Stimulated activated CD4-positive, alpha-beta T cell treated with anti-CD3 and anti-CD28 coated beads, Interleukin-15, amount 100 ng/mL, for 24 hours (primary cell): ENCODE data around the gene NXPE3.
"Not testable (repeated sequence)": the region's sequence is repeated elsewhere in the genome, so short reads cannot be mapped to it uniquely, and the experiment has no call there.

ENCODE experiments used
- DNase-seq: peaks from one replicate; pipeline ENCODE4 v3.0.0-alpha.2; 2020

Gene NXPE3

GRCh38 chr3:101853982-101854381 is 75.0 kb downstream of the NXPE3 start:
- DNase-seq: no peak

DNA sequence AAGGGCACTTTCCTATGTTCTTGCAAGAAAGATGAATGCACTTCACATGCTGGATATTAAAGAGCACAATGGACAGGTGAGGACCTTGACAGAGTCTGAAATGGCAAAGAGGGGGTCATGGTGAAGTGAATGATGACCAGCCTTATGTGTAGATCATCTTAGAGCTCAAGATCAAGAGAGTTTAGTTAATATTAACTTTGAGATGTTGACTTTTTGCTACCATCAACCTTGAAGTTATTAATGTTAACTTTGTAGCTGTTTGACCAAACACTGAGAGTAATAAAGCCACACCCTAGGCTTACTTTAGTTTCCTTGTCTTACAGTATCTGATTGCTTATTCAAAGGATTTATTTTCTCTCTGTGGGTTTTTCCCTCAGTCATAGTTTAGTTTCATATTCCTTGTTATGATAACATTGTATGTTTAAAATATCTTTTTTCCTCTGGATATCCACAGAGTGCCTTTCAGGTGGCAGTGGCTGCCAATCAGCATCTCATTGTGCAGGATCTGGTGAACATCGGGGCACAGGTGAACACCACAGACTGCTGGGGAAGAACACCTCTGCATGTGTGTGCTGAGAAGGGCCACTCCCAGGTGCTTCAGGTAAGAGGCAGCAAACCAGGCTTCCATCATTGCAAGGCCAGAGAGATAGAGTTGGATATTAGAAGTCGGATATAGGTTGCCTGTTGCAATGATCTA is 75.7 kb downstream of the NXPE3 start:
- DNase-seq: no peak

DNA sequence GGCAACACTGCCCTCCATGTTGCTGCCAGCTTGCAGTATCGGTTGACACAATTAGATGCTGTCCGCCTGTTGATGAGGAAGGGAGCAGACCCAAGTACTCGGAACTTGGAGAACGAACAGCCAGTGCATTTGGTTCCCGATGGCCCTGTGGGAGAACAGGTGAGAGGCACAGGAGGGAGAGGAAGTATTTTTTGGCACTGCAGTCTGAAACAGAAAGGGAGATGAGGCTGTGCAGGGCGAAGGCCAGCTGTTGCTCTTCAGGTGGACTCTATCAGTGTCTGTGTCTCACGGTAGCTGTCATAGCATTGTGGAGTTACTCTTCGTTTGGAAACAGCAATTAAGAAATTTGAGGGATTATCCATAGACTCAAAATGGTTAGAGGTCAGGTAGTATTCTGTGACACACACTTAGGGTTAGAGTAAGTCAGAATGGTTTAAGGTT is 78.3 kb downstream of the NXPE3 start:
- DNase-seq: no peak

GRCh38 chr3:101858464-101859030 is 79.5 kb downstream of the NXPE3 start:
- DNase-seq: no peak

GRCh38 chr3:101859882-101860448 is 81.0 kb downstream of the NXPE3 start:
- DNase-seq: no peak

- DNase-seq: no peak
Measured at GRCh38 chr3:101861212-101861788, 82.3 kb downstream of the NXPE3 start.

GRCh38 chr3:101861789-101862415 is 82.9 kb downstream of the NXPE3 start:
- no peak for DNase-seq

- DNase-seq: no peak
Measured at GRCh38 chr3:101862416-101863165, 83.6 kb downstream of the NXPE3 start.

GRCh38 chr3:101864926-101865325 is 85.9 kb downstream of the NXPE3 start:
- DNase-seq: not testable (repeated sequence)

DNA sequence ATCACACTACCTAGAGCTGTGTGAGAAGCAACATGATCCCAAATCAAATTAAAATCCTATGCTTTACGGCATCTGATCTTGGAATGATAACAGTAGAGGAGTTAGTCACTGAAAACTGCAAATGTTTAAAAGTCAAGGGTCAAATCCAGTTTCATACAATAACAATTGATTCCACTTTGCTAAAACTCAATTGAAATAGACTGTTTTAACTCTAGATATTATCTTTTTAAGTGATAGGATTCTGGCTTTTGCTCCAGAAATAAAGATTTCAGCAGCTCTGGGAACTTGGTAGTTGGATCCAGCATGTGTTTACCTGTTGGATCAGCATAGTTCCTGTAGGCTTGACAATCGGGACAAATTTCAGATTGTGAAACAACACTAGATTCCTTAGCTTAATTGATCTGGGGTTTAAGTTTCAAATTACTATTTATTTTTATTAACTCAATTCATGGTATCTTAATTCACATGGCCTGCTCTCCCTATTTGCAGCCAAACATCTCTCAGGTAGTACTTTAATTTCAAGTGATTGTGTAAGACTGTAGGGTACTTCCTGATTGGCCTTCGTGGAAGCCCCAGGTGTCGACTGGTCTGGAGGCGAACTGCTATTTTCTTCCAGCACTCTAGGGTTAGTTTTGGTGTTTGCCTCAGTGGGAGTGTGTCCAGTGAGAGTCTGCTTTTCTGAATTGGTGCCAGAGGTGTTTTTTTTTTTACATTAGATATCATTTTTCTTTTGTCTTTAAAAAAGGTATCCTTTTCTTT is 86.9 kb downstream of the NXPE3 start:
- DNase-seq: no peak

DNA sequence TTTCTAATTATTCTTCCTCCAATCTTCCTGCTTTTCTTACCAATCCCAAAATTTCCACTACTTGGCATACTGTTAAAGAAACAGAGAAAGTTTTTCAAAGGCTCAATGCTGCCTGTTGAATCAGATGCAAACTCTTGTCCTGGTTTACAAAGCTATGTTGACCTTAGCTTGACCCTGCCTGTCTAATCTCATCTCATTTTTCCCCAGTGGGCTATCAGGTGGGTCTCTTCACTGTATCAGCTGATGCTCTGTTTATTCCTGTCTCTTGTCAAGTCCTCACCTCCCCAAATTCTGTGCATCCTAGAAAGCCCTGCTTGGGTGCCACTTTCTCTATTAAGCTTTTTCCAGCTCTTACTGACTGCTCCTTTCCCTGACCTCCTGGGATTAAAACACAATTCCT is 88.5 kb downstream of the NXPE3 start:
- DNase-seq: no peak

DNA sequence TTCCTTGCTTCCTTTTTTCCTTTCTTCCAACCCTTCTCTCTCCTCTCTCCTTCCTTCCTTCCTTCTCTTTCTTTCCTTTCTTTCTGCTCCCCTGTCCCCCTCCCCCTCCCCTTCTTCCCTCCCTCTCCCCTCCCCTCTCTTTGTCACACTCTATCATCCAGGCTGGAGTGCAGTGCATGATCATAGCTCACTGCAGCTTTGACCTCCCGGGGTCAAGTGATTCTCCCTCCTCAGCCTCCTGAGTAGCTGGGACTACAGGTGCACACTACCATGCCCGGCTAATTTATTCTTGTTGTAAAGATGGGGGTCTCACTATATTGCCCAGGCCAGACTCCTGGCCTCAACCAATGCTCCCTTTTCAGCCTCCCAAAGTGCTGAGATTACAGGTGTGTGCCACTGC is 89.0 kb downstream of the NXPE3 start:
- DNase-seq: no peak

DNA sequence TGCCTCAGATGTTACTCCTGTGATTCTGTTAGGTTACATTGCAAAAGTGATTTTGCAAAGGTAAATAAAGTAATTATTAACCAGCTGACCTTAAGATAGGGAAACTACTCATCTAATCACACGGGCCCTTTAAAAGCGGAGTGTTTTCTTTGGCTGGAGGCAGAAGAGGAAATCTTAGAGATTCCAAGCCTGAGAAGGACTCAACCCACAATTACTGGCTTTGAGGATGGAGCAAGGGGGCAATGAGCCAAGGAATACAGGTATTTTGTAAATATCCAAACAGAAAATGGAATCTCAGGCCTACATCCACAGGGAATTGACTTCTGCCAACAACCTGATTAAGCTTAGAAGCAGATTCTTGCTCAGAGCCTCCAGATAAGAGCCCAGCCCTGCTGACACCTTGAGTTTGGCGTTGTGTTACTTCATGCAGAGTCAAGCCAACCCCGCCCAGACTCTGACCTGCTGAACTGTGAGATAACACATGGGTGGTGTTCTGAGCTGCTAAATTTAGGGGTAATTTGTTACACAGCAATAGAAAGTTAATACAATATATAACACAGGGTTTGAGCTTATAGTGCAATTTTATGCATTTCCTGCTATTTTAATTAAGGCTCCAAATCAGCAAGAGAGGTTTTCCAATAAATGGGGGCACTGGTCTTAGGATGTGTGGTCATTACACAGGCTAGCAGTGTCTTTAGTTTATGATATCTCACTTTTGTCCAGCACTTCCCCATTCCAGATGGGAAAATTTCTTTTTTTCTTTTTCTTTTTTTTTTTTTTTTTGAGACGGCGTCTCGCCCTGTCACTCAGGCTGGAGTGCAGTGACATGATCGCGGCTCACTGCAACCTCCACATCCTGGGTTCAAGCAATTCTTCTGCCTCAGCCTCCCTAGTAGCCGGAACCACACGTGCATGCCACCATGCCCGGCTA is 89.8 kb downstream of the NXPE3 start:
- DNase-seq: no peak

GRCh38 chr3:101870138-101870537 is 91.1 kb downstream of the NXPE3 start:
- DNase-seq: no peak

- no peak for DNase-seq
Measured at GRCh38 chr3:101873619-101874018, 94.6 kb downstream of the NXPE3 start.

GRCh38 chr3:101876142-101876541 is 97.1 kb downstream of the NXPE3 start:
- DNase-seq: no peak
